IMR-90 (cell line): ENCODE results near the gene HMCN1.

Experiments used
- CHD1 ChIP-seq: IDR thresholded peaks from 2 replicates; pipeline ENCODE4 v1.6.1; 2012; ENCODE audit warnings: low read depth, low read length, improper control_type of control experiment
- MAFK ChIP-seq: IDR thresholded peaks from 2 replicates; pipeline ENCODE4 v1.6.1; 2012; ENCODE audit warnings: low read depth, low read length, improper control_type of control experiment
- TF ChIP-seq, protein P1 (sequence below): conservative IDR thresholded peaks from 2 replicates; pipeline ENCODE4 v1.5.1; 2012; ENCODE audit warnings: mild to moderate bottlenecking, low read depth, low read length, improper control_type of control experiment
- TF ChIP-seq, protein P2 (sequence below): fragments of 150-350 bp; IDR thresholded peaks from 2 replicates; pipeline ENCODE4 v1.6.1; 2016; ENCODE audit warnings: low read depth, mild to moderate bottlenecking, low read length, moderate library complexity, borderline replicate concordance

DNA sequence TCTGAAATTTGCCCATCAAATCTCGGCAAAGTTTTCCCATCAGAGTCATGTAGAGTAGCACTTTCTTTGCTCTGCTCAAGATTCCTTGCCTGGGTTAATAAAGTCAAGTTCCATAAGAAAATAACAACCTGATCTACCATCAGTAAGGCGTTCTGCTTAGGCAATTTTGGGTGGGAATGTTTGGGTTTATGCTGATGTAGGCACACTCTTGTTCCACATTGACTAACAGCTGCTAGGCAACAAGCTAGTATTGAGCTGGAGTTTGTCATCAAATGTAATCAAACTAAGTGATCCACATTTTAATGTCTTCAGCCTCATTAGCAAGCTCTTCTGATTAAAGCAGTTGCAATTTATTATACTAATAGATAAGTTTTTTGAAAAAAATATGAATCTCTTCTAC is 12.1 kb upstream of the HMCN1 start:
- TF ChIP-seq MAFK (no peak), CHD1 (no peak)
- TF ChIP-seq, protein P1, sequence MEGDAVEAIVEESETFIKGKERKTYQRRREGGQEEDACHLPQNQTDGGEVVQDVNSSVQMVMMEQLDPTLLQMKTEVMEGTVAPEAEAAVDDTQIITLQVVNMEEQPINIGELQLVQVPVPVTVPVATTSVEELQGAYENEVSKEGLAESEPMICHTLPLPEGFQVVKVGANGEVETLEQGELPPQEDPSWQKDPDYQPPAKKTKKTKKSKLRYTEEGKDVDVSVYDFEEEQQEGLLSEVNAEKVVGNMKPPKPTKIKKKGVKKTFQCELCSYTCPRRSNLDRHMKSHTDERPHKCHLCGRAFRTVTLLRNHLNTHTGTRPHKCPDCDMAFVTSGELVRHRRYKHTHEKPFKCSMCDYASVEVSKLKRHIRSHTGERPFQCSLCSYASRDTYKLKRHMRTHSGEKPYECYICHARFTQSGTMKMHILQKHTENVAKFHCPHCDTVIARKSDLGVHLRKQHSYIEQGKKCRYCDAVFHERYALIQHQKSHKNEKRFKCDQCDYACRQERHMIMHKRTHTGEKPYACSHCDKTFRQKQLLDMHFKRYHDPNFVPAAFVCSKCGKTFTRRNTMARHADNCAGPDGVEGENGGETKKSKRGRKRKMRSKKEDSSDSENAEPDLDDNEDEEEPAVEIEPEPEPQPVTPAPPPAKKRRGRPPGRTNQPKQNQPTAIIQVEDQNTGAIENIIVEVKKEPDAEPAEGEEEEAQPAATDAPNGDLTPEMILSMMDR = no peak
- TF ChIP-seq, protein P2, sequence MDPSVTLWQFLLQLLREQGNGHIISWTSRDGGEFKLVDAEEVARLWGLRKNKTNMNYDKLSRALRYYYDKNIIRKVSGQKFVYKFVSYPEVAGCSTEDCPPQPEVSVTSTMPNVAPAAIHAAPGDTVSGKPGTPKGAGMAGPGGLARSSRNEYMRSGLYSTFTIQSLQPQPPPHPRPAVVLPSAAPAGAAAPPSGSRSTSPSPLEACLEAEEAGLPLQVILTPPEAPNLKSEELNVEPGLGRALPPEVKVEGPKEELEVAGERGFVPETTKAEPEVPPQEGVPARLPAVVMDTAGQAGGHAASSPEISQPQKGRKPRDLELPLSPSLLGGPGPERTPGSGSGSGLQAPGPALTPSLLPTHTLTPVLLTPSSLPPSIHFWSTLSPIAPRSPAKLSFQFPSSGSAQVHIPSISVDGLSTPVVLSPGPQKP = no peak
